GM19467 (cell line): ENCODE data around the gene CFAP61.

Experiments used
- ATAC-seq: cut with Tn5 transposase; IDR thresholded peaks from one replicate; pipeline ENCODE4 v1.9.1; 2021; ENCODE audit warnings: mild to moderate bottlenecking, moderate library complexity; ENCODE audit not compliant: unreplicated experiment

Gene CFAP61

DNA sequence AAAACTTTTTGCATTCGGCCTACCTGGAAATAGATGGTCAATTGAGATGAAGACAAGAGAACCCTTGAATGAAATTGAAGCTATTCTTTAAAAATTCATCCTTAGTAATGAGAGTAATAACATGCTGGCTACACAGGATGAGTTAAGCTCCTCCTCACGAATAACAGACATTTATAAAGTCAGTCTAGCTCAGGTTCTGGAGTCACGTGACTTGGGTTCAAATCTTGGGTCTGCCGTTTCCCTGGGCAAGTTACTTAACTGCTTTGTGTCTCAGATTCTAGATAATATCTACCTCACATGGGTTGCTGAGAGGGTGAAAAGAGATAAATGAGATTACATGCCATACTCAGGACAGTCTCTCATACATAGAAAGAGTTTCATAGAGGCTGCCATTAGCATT, 214.2 kb downstream of the CFAP61 start:
- ATAC-seq: no peak

DNA sequence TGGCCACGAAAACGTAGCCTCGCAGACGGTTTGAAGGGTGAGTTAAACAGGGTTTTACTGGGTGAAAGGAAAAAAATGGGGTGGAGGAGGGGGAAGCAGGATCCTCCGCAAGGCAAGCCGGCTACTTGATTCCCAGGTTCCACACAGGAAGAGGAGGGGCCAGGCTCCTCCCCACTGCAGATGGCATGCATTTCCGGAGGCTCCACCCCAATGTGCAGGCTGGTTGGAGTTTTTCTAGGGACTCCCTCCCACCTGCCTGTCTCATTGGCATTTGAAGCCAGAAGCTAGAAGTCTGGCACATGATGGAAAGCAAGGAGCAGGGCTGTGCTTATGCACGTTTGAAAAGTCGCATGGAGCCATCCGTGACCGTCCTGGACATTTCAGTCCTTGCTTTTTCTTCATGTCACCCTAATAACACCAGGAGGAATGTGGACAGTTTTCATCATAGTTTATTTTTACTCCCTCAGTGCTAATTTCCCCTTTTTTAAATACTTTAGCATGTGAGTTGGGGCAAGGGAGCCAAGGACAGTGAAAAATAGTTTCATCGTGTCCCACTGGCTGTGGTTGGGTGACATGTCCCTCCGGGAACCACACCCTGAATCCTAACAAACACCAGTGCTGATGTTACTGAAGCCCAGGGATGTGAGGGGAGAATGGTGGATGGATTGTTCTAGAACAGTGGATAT, 215.5 kb downstream of the CFAP61 start:
- no peak for ATAC-seq

DNA sequence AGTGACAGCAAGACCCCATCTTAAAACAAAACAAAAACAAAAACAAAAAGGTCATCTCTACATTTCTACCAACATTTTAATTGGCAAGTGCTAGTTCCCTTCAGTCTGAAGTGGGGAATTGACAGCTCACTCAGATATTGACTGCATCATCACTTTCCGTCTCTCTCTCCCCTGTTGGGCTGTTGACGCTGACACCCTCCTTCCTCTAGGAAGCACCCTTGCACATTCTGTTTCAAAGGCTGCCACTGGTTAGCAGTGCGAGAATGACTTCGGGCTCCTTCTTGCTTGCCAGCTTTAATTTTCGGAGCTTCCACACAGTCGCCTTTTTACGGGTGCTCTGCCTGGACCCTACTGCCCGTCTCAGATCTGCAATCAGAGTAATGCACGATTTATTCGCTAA, 218.9 kb downstream of the CFAP61 start:
- no peak for ATAC-seq

DNA sequence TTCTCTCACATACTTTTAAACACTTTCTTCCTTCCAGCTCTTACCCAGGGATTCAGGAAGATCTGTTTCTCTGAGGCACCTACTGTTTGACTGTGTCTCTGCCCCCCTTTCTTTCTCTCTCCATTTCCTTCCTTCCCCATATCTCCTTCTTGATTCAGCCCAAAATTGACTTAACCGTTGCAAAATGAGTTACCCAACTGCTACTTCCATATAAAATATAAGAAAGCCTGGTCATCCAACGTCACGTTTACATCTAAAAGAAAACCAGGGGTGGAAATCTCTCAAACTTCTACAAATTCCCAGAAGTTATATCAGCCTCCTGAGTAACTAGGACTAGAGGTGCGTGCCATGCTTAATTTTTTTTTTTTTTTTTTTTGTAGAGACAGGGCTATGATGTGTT, 220.4 kb downstream of the CFAP61 start:
- no peak for ATAC-seq

DNA sequence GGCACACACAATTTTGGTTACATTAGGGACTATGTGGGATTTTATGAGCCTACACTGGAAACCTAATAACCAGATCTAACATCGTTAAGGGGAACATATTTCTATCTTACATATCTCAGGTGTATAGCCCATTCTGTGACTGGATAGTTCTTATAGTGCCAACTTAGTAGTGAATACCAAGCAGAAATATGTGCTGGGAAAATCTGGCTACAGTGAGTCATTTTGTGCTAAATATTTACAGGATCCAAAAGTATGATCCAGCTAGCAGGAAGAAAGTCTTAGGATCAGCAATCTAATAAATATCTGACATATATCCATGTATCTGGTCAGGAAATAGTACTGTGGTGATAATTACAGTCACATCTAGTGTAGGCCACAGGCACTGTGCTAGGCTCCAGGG, 221.0 kb downstream of the CFAP61 start:
- no peak for ATAC-seq

DNA sequence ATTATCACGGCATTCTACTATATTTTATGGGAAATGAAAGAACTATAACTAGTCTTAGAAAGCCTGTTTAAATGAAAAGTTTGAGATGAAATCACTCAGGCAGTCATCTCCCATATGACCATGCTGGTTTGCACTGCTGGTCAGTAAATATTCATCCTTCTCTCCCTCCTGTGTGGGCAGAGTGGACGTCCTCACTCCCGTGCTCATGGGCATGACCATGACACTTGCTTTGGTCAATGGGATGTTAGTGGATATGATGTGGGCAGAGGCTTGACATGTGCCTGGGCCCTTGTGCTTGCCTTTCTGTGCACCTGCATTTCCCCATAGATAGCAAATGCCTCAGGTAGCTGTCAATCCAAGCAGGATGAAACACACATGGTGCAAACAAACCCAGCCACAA, 222.5 kb downstream of the CFAP61 start:
- ATAC-seq: no peak

DNA sequence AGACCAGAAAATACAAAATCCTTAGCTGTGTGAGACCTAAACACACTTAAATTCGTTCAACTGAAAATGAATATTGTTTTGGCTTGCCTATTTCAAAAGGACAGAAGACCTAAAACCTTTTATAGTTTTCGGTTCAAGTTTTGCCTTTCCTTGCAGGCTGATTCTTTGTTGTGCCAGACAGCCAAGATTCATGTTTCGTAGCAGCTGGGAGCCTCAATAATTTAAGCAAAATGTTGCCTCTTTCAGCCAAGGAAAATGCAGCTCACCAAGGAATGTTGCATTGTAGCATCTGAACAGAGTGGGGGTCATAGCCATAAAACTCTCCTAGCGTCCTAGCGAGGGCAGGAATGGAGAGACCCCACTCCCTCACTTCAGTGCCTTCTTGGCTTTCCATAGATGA, 223.3 kb downstream of the CFAP61 start:
- ATAC-seq: no peak

DNA sequence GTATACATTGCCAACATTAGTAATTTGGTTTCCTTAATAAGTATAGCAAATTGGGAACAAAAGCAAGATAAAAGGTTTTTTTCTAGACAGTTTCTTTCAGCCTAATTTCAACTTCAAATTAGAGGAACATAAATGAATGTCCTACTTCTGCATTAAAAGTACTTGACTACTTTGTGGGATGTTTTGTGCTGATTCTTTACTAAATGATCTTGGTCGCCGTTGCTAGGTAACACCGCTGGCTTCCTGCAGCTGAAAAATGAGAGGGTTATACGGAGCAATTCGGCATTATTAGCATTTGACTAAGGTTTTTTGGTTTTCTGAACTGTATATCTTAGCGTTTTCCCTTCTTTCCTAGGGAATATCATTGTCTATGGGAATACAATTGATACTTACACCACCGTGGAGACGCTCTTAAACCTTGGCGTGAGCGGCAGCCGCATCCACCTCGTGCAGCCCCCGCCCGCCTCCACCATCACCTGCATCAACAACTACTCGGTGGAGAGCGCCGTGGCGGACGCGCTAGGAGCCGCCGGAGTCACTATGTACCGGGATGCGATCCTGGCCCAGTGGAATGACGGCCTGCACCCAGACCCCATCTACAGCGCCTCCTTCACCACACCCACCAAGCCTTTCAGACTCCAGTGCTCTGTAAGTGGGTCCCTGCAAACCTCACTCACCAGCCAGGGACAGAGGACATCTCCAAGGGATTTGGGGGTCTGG, 224.6 kb downstream of the CFAP61 start:
- ATAC-seq: no peak

DNA sequence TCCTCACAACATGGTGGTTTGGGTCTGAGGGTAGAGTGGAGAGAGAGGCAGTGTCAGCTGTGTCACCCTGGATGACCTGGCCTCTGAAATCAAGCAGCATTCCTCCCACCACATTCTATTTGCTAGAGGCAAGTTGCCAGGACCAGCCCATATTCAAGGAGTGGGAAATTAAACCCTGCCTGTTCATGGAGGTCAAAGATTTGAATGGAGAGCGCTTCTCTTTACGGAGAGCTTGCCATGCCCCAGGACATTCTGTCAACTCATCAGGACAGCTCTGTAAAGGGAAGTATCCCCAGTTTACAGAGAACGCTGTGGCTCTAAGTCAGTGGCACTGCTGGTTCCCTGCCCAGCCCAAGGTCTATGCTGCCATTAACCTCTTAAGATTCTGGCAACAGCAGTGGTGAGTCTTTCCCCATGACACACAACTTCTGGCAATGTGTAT, 225.6 kb downstream of the CFAP61 start:
- no peak for ATAC-seq

DNA sequence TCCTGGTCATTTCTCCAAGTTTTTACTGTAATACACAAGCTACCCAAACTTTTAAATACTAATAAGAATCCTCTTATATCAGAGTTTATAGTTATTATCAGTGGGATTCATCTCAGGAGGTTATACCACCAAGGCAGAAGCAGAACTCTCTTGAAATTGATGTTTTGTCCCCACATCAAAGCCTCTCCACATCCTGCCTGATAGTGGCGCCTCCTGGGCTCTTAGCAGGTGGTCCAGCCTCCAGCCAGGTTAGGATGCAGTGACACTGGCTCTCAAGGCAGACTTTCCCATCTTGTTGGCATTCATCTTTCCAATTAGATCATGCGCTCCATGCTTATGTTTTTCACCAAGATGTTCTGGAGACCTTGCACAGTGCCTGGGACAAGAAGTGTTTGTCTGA, 233.7 kb downstream of the CFAP61 start:
- ATAC-seq: no peak

DNA sequence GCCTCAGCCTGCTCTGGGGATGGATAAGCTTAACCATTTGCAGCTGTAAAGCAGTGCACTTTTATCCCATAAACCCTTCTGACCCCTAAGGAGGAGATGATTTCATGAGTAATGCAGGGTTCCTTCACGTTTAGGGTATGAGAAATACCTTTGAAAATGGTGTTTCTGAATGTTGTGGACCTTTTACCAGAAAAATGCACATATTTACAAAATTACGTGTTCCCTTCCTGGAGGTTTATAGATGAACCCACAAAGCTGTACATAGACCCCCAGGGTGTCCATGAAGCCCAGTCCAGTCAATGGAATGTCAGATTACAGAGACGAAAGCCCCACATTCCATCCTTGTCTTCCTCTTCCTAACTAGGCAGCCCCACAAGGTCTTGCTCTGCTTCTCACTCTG, 237.0 kb downstream of the CFAP61 start:
- ATAC-seq: no peak

DNA sequence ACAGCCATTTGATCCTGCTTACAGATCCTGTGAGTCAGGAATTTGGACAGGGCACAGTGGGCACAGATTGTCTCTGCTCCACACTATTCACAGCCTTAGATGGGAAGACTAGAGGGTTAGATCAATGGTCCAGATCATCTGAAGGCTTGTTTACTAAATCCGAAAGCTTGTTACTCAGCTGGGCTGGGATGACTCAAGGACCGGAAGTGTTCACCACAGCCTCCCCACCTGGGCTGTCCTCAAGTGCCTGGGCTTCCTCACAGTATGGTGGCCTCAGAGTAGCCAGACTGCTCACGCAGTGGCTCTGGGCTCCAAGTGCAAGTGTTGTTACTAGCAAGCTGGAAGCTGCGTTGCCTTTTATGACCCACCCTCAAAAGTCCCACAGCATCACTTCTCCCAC, 240.1 kb downstream of the CFAP61 start:
- no peak for ATAC-seq

DNA sequence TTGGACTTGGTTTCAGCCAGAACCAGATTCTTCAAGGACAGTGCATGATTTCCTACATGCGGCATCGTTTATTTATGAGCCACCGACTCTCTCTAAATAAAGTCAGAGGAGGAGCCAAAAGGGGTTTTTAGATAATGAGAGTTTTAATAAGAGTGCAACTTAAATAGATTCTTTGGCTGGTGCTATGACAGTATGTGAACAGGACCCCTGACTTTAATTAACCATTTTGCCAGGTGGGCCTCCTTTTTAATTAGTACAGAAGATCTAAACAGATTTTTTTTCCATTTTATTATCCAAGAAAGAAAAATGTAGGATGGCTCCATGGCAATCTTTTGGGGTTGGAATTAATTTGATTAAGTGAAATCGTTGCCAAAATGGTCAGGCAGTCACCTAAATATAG, 240.8 kb downstream of the CFAP61 start:
- ATAC-seq: no peak

DNA sequence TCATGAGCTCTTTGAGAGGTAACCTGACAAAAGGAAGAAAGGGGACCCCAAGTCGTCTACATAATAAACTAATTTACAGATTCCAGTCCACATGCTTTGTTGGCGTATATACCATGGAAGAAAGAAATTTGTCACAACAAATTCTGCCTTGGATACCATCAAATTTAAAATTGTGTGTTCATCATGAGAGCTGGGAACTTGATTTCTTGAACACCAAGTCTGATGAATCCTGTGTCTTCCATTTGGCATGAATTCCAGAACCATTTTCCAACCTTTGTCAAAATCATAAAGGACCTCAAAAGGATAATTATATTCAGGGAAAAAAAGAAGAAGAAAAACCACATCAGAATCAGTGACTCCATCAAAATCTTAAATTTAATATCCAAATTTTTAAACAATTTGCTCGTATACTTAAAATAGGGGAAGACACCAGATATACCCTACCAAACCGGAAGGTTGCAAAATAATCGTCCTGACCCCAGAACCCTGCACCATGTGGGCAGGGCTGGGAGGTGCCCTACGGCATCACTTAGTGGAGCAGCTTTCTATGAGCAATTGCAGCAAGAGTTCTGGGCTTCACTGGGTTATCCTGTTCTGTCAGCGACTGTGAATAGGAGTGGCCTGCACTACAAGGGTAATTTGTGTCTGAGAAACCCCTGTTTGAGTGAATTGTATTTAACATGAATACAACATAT, 241.5 kb downstream of the CFAP61 start:
- no peak for ATAC-seq

DNA sequence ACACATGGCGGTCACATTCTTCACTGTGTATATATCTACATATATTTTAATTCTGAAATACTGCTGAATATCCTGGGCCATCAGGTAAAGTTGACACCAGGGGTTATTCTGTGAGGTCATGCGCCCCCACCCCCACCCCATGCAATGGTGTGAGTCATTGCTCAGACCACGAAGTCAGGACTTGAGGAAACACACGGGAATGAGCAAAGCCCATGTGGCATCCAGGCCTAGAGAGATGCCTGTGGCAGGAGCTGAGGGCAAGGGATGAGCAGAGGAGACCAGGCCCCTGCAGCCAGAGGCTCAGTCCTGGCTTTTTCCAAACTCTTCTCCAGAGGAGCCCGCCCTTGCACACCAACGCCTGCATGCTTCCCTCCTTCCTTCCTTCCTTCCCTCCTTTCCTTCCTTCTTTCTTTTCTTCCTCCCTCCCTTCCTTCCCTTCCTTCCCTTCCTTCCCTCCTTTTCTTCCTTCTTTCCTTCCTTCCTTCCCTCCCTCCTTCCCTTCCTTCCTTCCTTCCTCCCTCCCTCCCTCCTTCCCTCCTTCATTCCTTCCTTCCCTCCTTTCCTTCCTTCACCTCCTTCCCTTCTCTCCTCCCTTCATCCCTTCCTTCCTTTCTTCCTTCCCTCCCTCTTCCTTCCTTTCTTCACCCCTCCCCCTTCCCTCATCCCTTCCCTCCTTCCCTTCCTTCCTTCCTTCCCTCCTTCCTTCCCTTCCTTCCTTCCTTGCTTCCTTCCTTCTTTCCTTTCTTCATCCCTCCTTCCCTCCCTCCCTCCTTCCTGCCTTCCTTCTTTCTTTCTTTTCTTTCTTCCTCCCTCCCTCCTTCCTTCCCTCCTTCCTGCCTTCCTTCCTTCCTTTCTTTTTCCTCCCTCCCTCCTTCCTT, 243.5 kb downstream of the CFAP61 start:
- ATAC-seq: no peak

DNA sequence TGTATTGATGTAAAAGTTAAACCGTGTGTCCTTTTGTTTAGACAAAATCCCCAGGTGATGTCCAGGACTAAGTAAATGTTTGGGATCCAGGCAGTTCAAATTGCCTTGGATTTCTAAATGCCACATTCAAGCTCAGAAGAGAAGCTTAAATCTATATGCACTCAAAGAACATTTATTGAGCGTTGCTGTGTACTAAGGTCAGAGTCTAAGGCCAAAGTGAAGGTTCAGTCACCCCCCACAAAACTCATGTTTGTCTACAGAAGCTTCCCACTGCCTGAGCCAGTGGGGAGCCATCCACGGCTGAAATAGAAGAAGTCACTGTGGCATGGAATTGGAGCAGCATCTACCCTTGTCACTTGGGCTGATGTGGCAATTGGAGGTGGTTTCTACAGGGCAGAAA, 244.8 kb downstream of the CFAP61 start:
- ATAC-seq: no peak

DNA sequence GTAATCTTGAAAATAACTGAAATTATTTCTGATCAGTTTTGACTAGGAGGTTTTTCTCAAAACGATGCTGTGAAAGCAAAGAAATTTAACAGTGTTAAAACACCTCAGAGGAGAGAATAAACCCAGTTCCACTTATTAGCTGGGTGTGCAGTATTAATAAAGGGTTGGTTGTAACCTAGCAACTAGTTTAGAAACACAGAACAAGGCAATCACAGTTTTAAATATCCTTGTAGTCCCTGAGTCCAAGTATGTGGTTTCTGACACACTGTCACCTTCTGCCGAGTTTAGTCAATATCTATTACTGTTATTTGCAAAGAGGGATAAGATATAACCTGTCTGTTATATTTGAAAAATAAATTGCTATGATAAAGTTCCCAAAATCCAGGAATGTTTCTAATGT, 245.4 kb downstream of the CFAP61 start:
- ATAC-seq: no peak

DNA sequence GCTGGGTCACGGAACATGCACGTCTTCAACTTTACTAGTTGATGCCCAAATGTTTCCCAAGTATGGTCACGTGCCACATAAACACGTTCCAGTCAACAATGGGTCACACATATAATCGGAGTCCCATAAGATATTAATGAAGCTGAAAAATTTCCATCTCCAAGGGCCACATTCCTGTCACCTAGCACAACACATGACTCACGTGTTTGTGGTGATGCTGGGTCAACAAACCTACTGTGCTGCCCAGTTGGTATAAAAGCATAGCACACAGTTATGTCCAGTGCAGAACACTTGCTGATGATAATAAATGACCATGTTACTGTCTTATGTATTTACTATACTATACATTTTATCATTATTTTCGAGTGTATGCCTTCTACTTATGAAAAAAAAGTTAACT, 247.6 kb downstream of the CFAP61 start:
- no peak for ATAC-seq

DNA sequence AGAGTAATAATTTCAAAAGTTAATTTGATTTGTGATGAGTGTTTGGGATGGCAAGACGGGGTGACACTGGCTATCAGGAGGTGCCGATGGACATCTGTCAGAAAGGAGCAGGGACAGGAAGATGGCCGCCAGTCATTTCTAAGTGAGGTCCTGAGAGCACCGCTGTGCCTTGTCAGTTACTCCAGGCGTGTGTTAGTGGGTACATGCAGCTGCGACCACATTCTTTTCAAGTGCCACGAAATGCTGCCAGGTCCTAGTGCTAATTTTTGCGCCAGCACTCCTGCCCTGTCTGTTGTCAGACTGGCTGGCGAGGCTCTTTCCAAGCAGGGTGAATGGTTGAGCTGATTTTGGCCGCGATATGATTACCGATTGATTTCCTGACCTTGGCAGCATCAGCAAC, 251.0 kb downstream of the CFAP61 start:
- ATAC-seq: no peak

DNA sequence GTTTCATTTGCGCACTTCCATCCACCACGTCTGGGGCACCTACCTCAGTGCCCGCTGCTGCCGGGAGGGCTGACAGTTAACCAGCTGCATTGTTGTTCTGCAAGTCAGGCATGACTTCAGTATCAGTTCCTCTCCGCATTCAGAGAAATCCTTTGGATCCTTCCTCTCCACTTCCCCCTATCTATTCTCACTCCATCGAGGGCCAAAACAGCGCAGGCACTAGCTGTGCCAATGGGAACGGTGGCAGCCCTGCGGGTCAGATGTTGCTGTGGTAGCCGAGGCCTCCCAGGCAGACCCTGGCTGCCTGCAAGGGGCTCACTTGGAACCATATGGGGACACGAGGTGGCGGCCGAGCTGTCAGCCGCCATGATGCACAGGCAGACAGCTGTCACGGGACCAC, 251.4 kb downstream of the CFAP61 start:
- ATAC-seq: no peak

DNA sequence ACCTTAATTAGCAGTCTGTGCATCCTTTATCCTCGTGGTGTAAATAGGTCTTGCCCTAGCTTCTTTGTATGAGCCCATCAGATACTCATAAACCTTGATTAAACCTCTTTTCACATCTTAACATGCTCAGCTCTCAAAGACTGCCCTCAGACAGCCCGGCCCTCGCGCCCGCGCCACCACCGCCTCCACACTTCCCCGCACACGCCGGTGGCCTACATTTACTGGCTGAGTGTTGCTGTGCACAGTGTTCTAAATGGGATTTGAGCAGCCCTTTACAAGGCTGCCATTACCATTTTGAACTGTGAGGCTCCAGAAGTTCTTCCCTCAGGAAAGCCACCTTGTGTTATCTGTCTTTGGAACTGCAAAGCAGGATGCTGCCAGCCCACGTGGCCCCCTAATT, 252.6 kb downstream of the CFAP61 start:
- no peak for ATAC-seq
